HCT116 (cell line): ENCODE measurements around the gene VEPH1. TPM values are rescaled to one million over a fixed set of nuclear protein-coding genes. Genes with fewer than 3 reads are reported as not detected.

Source experiments
- ATAC-seq: fragments of 200-7000 bp; cut with Tn5 transposase; 2 replicates; pipeline ENCODE4 v1.9.1; 2020; ENCODE audit warnings: mild to moderate bottlenecking, moderate library complexity
- BruUV-seq: library from RNA; stranded (reverse); fragments of 400-500 nt; replicated peaks from 2 replicates; lab custom pipeline; 2021; lab: Mats Ljungman, UMichigan
- CTCF ChIA-PET: fragments of 300-600 bp; sonication (Branson Sonifier 250); formaldehyde crosslinking; loops from one replicate; lab custom pipeline; 2021; ENCODE audit warnings: antibody characterized with exemption; lab: Charles Lee
- POLR2A ChIA-PET: fragments of 300-600, 350-600 bp; sonication (Branson Sonifier 250); formaldehyde crosslinking; loops from one replicate; lab custom pipeline; 2021; ENCODE audit warnings: antibody characterized with exemption; lab: Charles Lee
- RAD21 ChIA-PET, 2 experiments: fragments of 300-600 bp; sonication (Branson Sonifier 250); formaldehyde crosslinking; loops; one replicate each; lab custom pipeline; 2023; ENCODE audit warnings: low total read pairs in 2 of 2; ENCODE audit not compliant: uncharacterized antibody in 2 of 2, unreplicated experiment in 2 of 2, low non-redundant PET in 1 of 2; lab: Charles Lee
- DNase-seq: peaks from one replicate; pipeline ENCODE4 v3.0.0-alpha.2; 2010; ENCODE audit warnings: low read depth, low spot score
- H2AFZ ChIP-seq: fragments of 200-600 bp; shearing (Covaris generic), sonication (generic); 2 replicates; pipeline ENCODE4 v1.6.1; 2017; ENCODE audit warnings: low read depth, mixed run types, mixed read lengths, antibody characterized with exemption, low read length; ENCODE audit not compliant: poor library complexity, severe bottlenecking
- H3K27ac ChIP-seq: 2 replicates; pipeline ENCODE4 v1.5.1; 2012; ENCODE audit warnings: low read depth, low read length
- H3K27me3 ChIP-seq: fragments of 200-600 bp; sonication (generic); 2 replicates; pipeline ENCODE4 v1.6.1; 2016; ENCODE audit warnings: mixed run types, low read length, mixed read lengths; ENCODE audit not compliant: insufficient read depth
- H3K36me3 ChIP-seq, 2 experiments: fragments of 200-500 bp in 1 of 2; fragments of 200-600 bp in 1 of 2; sonication (Bioruptor generic) in 1 of 2; sonication (generic) in 1 of 2; 2 replicates each; pipeline versions ENCODE4 v1.5.1 to v1.6.1; 2014 to 2016; ENCODE audit warnings: low read length in 2 of 2, inconsistent platforms in 1 of 2, mixed read lengths in 1 of 2, mixed run types in 1 of 2; ENCODE audit not compliant: insufficient read depth in 2 of 2, control insufficient read depth in 1 of 2
- H3K4me1 ChIP-seq, 2 experiments: fragments of 200-600 bp in 1 of 2; sonication (generic) in 1 of 2; 2 replicates each; pipeline versions ENCODE4 v1.5.1 to v1.6.1; 2012 to 2017; ENCODE audit warnings: low read length in 2 of 2, inconsistent platforms in 1 of 2, mild to moderate bottlenecking in 1 of 2, mixed read lengths in 1 of 2, mixed run types in 1 of 2, moderate library complexity in 1 of 2; ENCODE audit not compliant: insufficient read depth in 2 of 2, control insufficient read depth in 1 of 2
- H3K4me2 ChIP-seq: fragments of 200-600 bp; sonication (generic); 2 replicates; pipeline ENCODE4 v1.6.1; 2017; ENCODE audit warnings: mixed run types, low read length, mixed read lengths
- H3K4me3 ChIP-seq, 2 experiments: fragments of 200-600 bp in 1 of 2; sonication (generic) in 1 of 2; replicated peaks in 1 of 2; 2 replicates each; pipeline ENCODE4 v1.5.1; 2011 to 2016; ENCODE audit warnings: low read length in 2 of 2, control low read depth in 1 of 2, low read depth in 1 of 2, mild to moderate bottlenecking in 1 of 2, mixed read lengths in 1 of 2, mixed run types in 1 of 2
- H3K79me2 ChIP-seq: fragments of 200-600 bp; sonication (generic); 2 replicates; pipeline ENCODE4 v1.6.1; 2017; ENCODE audit warnings: mild to moderate bottlenecking, mixed run types, low read length, moderate library complexity, mixed read lengths; ENCODE audit not compliant: insufficient read depth
- H3K9ac ChIP-seq: fragments of 200-600 bp; sonication (generic); 2 replicates; pipeline ENCODE4 v1.6.1; 2016; ENCODE audit warnings: low read length, mixed read lengths
- H3K9me2 ChIP-seq: fragments of 200-600 bp; sonication (generic), shearing (Covaris generic); 2 replicates; pipeline ENCODE4 v1.6.1; 2017; ENCODE audit warnings: mixed run types, mild to moderate bottlenecking, moderate library complexity; ENCODE audit not compliant: insufficient read depth
- H3K9me3 ChIP-seq, 2 experiments: fragments of 200-500 bp in 1 of 2; fragments of 200-600 bp in 1 of 2; sonication (Bioruptor generic) in 1 of 2; sonication (generic) in 1 of 2; 2 replicates each; pipeline ENCODE4 v1.6.1; 2014 to 2017; ENCODE audit warnings: low read length in 2 of 2, mixed read lengths in 2 of 2, inconsistent platforms in 1 of 2, low read depth in 1 of 2, mild to moderate bottlenecking in 1 of 2, mixed run types in 1 of 2, moderate library complexity in 1 of 2; ENCODE audit not compliant: control insufficient read depth in 1 of 2, insufficient read depth in 1 of 2
- H4K20me1 ChIP-seq: fragments of 200-600 bp; sonication (generic), shearing (Covaris generic); 2 replicates; pipeline ENCODE4 v1.6.1; 2017; ENCODE audit warnings: mixed run types, mild to moderate bottlenecking, moderate library complexity; ENCODE audit not compliant: insufficient read depth
- CBX3 ChIP-seq: IDR thresholded peaks from 2 replicates; pipeline ENCODE4 v1.6.1; 2012; ENCODE audit warnings: low read depth
- CEBPB ChIP-seq: IDR thresholded peaks from 2 replicates; pipeline ENCODE4 v1.6.1; 2012; ENCODE audit warnings: low read depth
- EGR1 ChIP-seq: IDR thresholded peaks from 2 replicates; pipeline ENCODE4 v1.6.1; 2012; ENCODE audit warnings: low read depth
- ELF1 ChIP-seq: IDR thresholded peaks from 2 replicates; pipeline ENCODE4 v1.6.1; 2012; ENCODE audit warnings: low read depth, borderline replicate concordance
- EZH2 ChIP-seq: fragments of 200-600 bp; sonication (generic); IDR thresholded peaks from 2 replicates; pipeline ENCODE4 v1.6.1; 2017; ENCODE audit warnings: antibody characterized with exemption, mixed run types
- JUND ChIP-seq: IDR thresholded peaks from 2 replicates; pipeline ENCODE4 v1.6.1; 2012
- POLR2A ChIP-seq: IDR thresholded peaks from 2 replicates; pipeline ENCODE4 v1.7.0; 2011; ENCODE audit warnings: borderline replicate concordance; ENCODE audit not compliant: insufficient read depth, insufficient read length; ENCODE audit errors: extremely low read depth
- RAD21 ChIP-seq: IDR thresholded peaks from 2 replicates; pipeline ENCODE4 v1.6.1; 2012; ENCODE audit warnings: low read depth, mild to moderate bottlenecking
- SIN3A ChIP-seq: IDR thresholded peaks from 2 replicates; pipeline ENCODE4 v1.6.1; 2012; ENCODE audit warnings: low read depth
- TCF7L2 ChIP-seq: IDR thresholded peaks from 2 replicates; pipeline ENCODE4 v1.7.0; 2011; ENCODE audit warnings: borderline replicate concordance, inconsistent platforms; ENCODE audit not compliant: insufficient read depth, insufficient read length; ENCODE audit errors: extremely low read depth
- YY1 ChIP-seq: IDR thresholded peaks from 2 replicates; pipeline ENCODE4 v1.6.1; 2011; ENCODE audit warnings: low read length, low read depth, moderate library complexity, mild to moderate bottlenecking; ENCODE audit not compliant: insufficient replicate concordance; ENCODE audit errors: extremely low read depth
- ZNF274 ChIP-seq: fragments of 200-500 bp; sonication (Bioruptor generic); IDR thresholded peaks from 2 replicates; pipeline ENCODE4 v1.6.1; 2014; ENCODE audit warnings: mild to moderate bottlenecking, low read depth, low read length, inconsistent platforms
- intact Hi-C: fragments of 100-400 bp; cut with micrococcal nuclease; formaldehyde crosslinking; loops from 2 replicates; pipeline ENCODE4 v1.10.0; 2022
- total RNA-seq: library from RNA; stranded (reverse); gene quantifications from one replicate; pipeline ENCODE4 v1.2.1, GENCODE V29; 2021; ENCODE audit not compliant: unreplicated experiment
- TF ChIP-seq, protein P1 (sequence below): IDR thresholded peaks from 2 replicates; pipeline ENCODE4 v1.6.1; 2011; ENCODE audit warnings: mild to moderate bottlenecking, low read length, moderate library complexity; ENCODE audit not compliant: insufficient replicate concordance; ENCODE audit errors: extremely low read depth
- TF ChIP-seq, protein P2 (sequence below): IDR thresholded peaks from 2 replicates; pipeline ENCODE4 v1.6.1; 2012; ENCODE audit warnings: low read depth
- TF ChIP-seq, protein P3 (sequence below): IDR thresholded peaks from 2 replicates; pipeline ENCODE4 v1.6.1; 2012

VEPH1 gene
- total RNA-seq, 1 experiment from 2014 or later = 4.9 TPM

DNA sequence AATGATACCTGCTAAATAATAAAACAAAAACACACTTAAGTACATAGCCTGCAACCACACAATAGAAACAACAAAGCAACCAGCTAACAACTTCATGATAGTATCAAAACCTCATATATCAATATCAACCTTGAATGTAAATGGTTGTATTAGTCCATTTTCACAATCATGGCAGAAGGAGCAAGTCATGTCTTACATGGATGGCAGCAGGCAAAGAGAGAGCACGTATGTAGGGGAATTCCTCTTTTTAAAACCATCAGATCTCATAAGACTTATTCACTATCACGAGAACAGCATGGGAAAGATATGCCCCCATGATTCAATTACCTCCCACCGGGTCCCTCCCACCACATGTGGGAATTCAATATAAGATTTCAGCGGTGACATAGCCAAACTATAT lies 111.1 kb downstream of the VEPH1 start:
- H3K4me2 ChIP-seq = no peak overlapping the region
- TF ChIP-seq EZH2 = no peak
- TF ChIP-seq, all 23 proteins: peak for 0
- Histone ChIP-seq H3K27me3 (no peaks in the 10 kb centered on the region), H3K9ac (no peak overlapping the region), H2AFZ (no peak overlapping the region), H3K36me3 (no peaks in the 10 kb centered on the region), H3K9me3 (no peaks in the 10 kb centered on the region), H3K4me1 (no peaks in the 10 kb centered on the region), H3K4me3 (no peak overlapping the region), H3K79me2 (no peaks in the 10 kb centered on the region), H3K9me2 (no peaks in the 10 kb centered on the region), H3K27ac (no peak overlapping the region), H4K20me1 (no peaks in the 10 kb centered on the region)
- no TSS peak for BruUV-seq
- intact Hi-C loops = no loop called here
- no peak for ATAC-seq
- ChIA-PET RAD21 (no interaction called here), POLR2A (no interaction called here), CTCF (no interaction called here)
- no peak for DNase-seq

DNA sequence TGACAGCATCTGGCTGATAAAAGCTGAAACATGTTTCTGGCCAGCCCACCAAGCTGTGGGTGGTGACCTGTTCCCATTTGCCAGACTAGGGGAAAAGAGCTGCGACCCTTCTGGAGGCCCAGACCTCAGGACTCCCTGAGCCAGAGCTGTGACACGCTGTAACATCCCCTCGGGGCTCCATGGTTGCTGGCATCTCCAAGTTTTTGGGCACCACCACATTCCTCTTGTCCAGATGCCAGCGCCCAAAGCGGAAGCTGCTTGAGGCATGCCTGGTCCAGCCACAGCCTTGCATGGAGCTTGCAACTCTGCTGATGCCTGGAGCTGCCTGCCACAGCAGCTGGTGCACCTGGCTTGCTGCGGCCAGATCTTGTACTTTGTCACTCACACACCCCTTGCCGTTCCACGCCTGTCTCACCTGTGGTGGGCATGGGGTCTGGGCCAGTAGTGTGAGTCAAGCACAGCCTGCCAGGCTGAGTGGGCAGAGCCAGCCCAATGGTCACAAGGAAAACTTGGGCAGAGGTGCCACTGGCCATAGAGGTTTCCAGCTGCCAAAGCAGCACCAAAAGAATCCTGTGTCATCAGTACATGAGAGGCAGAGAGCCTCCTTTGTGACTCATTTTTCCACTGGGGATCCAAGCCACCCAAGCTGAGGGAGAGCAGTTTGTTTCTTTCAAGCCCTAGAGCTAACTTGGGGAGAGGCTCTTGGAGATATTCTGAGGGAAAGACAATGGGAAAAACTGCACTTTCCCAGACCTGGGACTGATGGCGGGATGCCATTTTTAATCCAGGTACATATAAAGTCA lies 112.3 kb downstream of the VEPH1 start:
- no peak overlapping the region for H3K4me2 ChIP-seq
- no peaks in the 10 kb centered on the region for H3K4me1 ChIP-seq
- no peak overlapping the region for H3K9ac ChIP-seq
- DNase-seq = no peak
- no peaks in the 10 kb centered on the region for H3K36me3 ChIP-seq
- CTCF ChIA-PET = no interaction called here
- no peak for TF ChIP-seq TCF7L2
- no peak for TF ChIP-seq CEBPB
- no peak for TF ChIP-seq JUND
- TF ChIP-seq EGR1 = no peak
- no peak for TF ChIP-seq EZH2
- TF ChIP-seq, protein P1, sequence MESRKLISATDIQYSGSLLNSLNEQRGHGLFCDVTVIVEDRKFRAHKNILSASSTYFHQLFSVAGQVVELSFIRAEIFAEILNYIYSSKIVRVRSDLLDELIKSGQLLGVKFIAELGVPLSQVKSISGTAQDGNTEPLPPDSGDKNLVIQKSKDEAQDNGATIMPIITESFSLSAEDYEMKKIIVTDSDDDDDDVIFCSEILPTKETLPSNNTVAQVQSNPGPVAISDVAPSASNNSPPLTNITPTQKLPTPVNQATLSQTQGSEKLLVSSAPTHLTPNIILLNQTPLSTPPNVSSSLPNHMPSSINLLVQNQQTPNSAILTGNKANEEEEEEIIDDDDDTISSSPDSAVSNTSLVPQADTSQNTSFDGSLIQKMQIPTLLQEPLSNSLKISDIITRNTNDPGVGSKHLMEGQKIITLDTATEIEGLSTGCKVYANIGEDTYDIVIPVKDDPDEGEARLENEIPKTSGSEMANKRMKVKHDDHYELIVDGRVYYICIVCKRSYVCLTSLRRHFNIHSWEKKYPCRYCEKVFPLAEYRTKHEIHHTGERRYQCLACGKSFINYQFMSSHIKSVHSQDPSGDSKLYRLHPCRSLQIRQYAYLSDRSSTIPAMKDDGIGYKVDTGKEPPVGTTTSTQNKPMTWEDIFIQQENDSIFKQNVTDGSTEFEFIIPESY = no peak
- no peak for TF ChIP-seq YY1
- TF ChIP-seq, protein P2, sequence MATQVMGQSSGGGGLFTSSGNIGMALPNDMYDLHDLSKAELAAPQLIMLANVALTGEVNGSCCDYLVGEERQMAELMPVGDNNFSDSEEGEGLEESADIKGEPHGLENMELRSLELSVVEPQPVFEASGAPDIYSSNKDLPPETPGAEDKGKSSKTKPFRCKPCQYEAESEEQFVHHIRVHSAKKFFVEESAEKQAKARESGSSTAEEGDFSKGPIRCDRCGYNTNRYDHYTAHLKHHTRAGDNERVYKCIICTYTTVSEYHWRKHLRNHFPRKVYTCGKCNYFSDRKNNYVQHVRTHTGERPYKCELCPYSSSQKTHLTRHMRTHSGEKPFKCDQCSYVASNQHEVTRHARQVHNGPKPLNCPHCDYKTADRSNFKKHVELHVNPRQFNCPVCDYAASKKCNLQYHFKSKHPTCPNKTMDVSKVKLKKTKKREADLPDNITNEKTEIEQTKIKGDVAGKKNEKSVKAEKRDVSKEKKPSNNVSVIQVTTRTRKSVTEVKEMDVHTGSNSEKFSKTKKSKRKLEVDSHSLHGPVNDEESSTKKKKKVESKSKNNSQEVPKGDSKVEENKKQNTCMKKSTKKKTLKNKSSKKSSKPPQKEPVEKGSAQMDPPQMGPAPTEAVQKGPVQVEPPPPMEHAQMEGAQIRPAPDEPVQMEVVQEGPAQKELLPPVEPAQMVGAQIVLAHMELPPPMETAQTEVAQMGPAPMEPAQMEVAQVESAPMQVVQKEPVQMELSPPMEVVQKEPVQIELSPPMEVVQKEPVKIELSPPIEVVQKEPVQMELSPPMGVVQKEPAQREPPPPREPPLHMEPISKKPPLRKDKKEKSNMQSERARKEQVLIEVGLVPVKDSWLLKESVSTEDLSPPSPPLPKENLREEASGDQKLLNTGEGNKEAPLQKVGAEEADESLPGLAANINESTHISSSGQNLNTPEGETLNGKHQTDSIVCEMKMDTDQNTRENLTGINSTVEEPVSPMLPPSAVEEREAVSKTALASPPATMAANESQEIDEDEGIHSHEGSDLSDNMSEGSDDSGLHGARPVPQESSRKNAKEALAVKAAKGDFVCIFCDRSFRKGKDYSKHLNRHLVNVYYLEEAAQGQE = no peak
- TF ChIP-seq, protein P3, sequence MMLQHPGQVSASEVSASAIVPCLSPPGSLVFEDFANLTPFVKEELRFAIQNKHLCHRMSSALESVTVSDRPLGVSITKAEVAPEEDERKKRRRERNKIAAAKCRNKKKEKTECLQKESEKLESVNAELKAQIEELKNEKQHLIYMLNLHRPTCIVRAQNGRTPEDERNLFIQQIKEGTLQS = no peak
- no peak for TF ChIP-seq RAD21
- TF ChIP-seq ZNF274 = no peak
- no peak for TF ChIP-seq CBX3
- TF ChIP-seq ELF1 = no peak
- TF ChIP-seq SIN3A = no peak
- no peak for TF ChIP-seq POLR2A
- TF ChIP-seq, all 23 proteins: peak for 0
- ATAC-seq = no peak
- POLR2A ChIA-PET = no interaction called here
- Histone ChIP-seq H3K27ac (no peak overlapping the region), H3K27me3 (no peaks in the 10 kb centered on the region), H3K4me3 (no peak overlapping the region), H4K20me1 (no peaks in the 10 kb centered on the region), H2AFZ (no peak overlapping the region), H3K9me3 (no peaks in the 10 kb centered on the region), H3K9me2 (no peaks in the 10 kb centered on the region), H3K79me2 (no peaks in the 10 kb centered on the region)
- intact Hi-C loops = no loop called here
- BruUV-seq = no TSS peak
- RAD21 ChIA-PET = no interaction called here
